Tibial nerve (tissue), 4 donors: Measurements from ENCODE around the gene SLC23A2. TPM values are rescaled to one million over a fixed set of nuclear protein-coding genes. Genes with fewer than 3 reads are reported as not detected.

Experiments
- DNase-seq, 2 donors: peaks; one replicate each; pipeline ENCODE4 v3.0.0-alpha.2; 2019; ENCODE audit warnings: low spot score in 2 of 2
- H3K27ac ChIP-seq, 4 donors: fragments of 200-600 bp; sonication (generic) in 3 of 4; one replicate each; pipeline ENCODE4 v1.5.1; 2017 to 2019; ENCODE audit warnings: mild to moderate bottlenecking in 1 of 4
- H3K27me3 ChIP-seq, 2 donors: fragments of 200-600 bp; sonication (generic) in 1 of 2; one replicate each; pipeline versions ENCODE4 v1.5.1 to v1.6.0; 2017 to 2019
- H3K36me3 ChIP-seq, 3 donors: fragments of 200-600 bp; sonication (generic); one replicate each; pipeline ENCODE4 v1.5.1; 2018 to 2019
- H3K4me1 ChIP-seq, 4 donors: fragments of 200-600 bp; sonication (generic) in 3 of 4; one replicate each; pipeline ENCODE4 v1.5.1; 2017 to 2019
- H3K4me3 ChIP-seq, 4 donors: fragments of 200-600 bp; sonication (generic) in 3 of 4; one replicate each; pipeline ENCODE4 v1.5.1; 2017 to 2019; ENCODE audit warnings: mild to moderate bottlenecking in 1 of 4, moderate library complexity in 1 of 4
- H3K9me3 ChIP-seq, 4 donors: fragments of 200-600 bp; sonication (generic) in 3 of 4; one replicate each; pipeline ENCODE4 v1.5.1; 2017 to 2019
- EP300 ChIP-seq, 2 donors: sonication (generic); formaldehyde crosslinking; IDR thresholded peaks; one replicate each; pipeline ENCODE4 v1.6.1; 2017; ENCODE audit warnings: antibody characterized with exemption in 2 of 2, mild to moderate bottlenecking in 1 of 2
- POLR2A ChIP-seq, 2 donors: fragments of 450-650 bp; IDR thresholded peaks; one replicate each; pipeline ENCODE4 v1.6.1; 2017; ENCODE audit warnings: antibody characterized with exemption in 2 of 2, mild to moderate bottlenecking in 2 of 2, moderate library complexity in 2 of 2
- WGBS, 2 donors: methylation state at CpG; one replicate each; pipeline ENCODE4 v1.1.5; 2018; 5-methylcytosine and 5-hydroxymethylcytosine counted together
- total RNA-seq, 4 donors: library from RNA; depleted of rRNA; stranded (reverse); fragments of >200 nt; gene quantifications; one replicate each; pipeline ENCODE4 v1.1.0, GENCODE V29; 2016
- TF ChIP-seq, protein P1 (sequence below), 5 experiments: fragments of 200-600 bp in 3 of 5; fragments of 450-650 bp in 2 of 5; sonication (generic) in 3 of 5; IDR thresholded peaks; one replicate each; pipeline ENCODE4 v1.5.1; 2016 to 2019; ENCODE audit warnings: antibody characterized with exemption in 5 of 5, mild to moderate bottlenecking in 3 of 5, moderate library complexity in 2 of 5

Gene SLC23A2
- total RNA-seq, 4 donors from 2014 or later, result 30.6 to 48.5 (median 40.6) TPM

DNA sequence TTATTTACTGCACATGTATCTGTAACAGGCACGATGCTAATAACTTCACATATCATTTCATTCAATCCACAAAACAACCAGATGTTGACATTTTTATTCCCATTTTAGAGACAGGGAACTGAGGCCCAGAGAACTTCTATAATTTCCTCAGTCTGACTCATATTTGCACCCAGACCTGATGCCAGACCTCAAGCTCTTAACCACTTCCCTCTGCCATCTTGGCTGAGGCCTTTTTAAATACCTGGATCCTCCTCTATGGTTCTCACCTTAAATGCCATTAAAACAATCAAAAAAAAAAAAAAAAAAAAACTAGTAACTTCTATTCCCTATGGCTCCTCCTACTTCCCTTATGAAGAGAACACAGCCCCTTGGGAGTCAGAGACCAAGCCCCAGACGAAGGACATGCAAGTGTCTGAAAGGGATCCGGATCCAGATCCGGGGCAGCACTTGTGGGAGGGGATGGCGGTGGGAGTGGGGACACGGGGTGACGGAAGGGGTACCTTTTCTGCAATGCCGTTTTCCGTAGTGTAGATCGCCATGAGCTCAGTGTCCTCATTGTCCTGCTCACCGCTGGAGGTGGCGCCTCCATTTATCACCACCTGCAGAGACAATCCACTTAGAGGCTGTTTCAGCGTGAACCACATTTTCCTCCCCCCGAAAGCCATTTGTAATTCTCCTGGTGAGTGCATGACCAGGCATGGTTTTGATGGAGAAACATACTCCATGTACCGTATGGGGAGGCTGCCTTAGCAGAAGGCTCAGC, 88.7 kb downstream of the SLC23A2 start:
- Histone ChIP-seq H3K36me3 (peaks cover 0 to 32% (median 0%) of the 10 kb centered on the region in 3 donors), H3K4me1 (peaks cover 0 to 24% (median 4%) of the 10 kb centered on the region in 4 donors), H3K27me3 (no peaks in the 10 kb centered on the region), H3K4me3 (no peak overlapping the region), H3K27ac (no peak overlapping the region), H3K9me3 (no peaks in the 10 kb centered on the region)
- no peak for DNase-seq
- WGBS, 2 donors, result 93 to 95% methylated on average over 15 of the region's 15 CpGs
- TF ChIP-seq, protein P1, sequence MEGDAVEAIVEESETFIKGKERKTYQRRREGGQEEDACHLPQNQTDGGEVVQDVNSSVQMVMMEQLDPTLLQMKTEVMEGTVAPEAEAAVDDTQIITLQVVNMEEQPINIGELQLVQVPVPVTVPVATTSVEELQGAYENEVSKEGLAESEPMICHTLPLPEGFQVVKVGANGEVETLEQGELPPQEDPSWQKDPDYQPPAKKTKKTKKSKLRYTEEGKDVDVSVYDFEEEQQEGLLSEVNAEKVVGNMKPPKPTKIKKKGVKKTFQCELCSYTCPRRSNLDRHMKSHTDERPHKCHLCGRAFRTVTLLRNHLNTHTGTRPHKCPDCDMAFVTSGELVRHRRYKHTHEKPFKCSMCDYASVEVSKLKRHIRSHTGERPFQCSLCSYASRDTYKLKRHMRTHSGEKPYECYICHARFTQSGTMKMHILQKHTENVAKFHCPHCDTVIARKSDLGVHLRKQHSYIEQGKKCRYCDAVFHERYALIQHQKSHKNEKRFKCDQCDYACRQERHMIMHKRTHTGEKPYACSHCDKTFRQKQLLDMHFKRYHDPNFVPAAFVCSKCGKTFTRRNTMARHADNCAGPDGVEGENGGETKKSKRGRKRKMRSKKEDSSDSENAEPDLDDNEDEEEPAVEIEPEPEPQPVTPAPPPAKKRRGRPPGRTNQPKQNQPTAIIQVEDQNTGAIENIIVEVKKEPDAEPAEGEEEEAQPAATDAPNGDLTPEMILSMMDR (IDR thresholded peaks at IDR 0.05), result no peak
- TF ChIP-seq EP300 (IDR thresholded peaks at IDR 0.05) (no peak), POLR2A (IDR thresholded peaks at IDR 0.05) (no peak)

DNA sequence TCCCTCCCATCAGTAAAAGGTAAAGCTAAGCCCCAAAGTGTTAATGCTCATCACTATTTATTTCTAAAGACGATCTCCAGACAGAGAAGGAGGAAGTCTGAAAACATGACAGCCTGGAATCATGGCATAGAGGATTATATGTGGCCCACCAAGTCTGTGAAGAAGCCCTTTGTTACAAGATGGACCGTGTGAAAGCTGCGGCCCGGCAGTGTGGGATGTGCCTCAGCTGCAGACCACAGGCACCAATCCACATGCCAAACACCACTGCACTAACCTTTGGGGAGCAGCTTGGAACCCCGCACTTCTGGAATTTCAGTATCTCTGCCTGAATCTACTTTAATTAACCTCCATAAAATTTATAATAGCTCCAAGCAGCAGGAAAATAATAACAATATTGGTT, 90.4 kb downstream of the SLC23A2 start:
- 53 to 54% methylated on average over 5 of the region's 5 CpGs for WGBS, 2 donors
- TF ChIP-seq POLR2A (IDR thresholded peaks at IDR 0.05) (no peak), EP300 (IDR thresholded peaks at IDR 0.05) (no peak)
- TF ChIP-seq, protein P1 (IDR thresholded peaks at IDR 0.05), result no peak
- Histone ChIP-seq H3K4me1 (peaks cover 0 to 8% (median 0%) of the 10 kb centered on the region in 4 donors), H3K9me3 (no peaks in the 10 kb centered on the region), H3K4me3 (no peak overlapping the region), H3K27ac (no peak overlapping the region), H3K27me3 (no peaks in the 10 kb centered on the region), H3K36me3 (peaks cover 0 to 32% (median 0%) of the 10 kb centered on the region in 3 donors)
- no peak for DNase-seq

DNA sequence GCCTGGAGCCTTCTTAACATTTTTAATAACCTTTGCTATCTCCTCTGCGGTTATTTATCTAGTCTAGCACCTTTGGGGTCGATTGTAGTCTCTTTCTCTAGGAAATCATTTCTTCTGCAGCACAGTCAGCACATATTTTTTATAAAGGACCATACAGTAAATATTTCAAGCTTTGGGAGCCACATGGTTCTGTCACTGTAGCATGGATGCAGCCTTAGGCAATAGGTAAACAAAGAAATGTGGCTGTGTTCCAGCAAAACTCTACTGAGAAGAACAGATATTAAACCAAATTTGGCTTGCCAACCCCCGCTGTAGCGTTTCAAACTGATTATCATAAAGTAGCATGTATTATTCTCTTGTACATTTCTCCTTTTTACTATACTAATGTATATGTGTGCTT, 95.7 kb downstream of the SLC23A2 start:
- H3K4me1 ChIP-seq, result peaks cover 0 to 7% (median 0%) of the 10 kb centered on the region in 4 donors
- no peak for TF ChIP-seq EP300 (IDR thresholded peaks at IDR 0.05)
- TF ChIP-seq POLR2A (IDR thresholded peaks at IDR 0.05), result no peak
- TF ChIP-seq, protein P1 (IDR thresholded peaks at IDR 0.05), result no peak
- H3K27me3 ChIP-seq, result no peaks in the 10 kb centered on the region
- H3K9me3 ChIP-seq, result no peaks in the 10 kb centered on the region
- no peak overlapping the region for H3K4me3 ChIP-seq
- peaks cover 0 to 15% (median 0%) of the 10 kb centered on the region in 3 donors for H3K36me3 ChIP-seq
- DNase-seq, result no peak
- 56 to 61% methylated on average over 4 of the region's 4 CpGs for WGBS, 2 donors
- H3K27ac ChIP-seq, result no peak overlapping the region

DNA sequence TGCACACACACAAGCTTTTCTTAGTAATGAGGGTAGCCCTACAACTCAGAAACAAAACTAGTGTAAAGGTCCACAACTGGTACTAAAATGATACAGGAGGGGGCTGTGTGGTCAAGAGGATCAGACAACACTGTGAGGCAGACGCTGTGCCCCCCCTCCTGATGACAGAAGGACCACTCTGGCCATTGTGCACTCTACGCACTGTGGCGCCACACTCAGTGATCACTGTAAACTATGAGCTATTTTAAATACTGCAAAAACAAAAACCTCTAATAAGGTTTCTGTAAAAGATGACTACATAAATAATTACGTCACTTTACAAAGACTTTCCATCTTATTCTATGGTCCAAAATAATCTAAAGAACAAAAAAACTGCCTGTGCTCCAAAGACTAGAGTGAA, 96.1 kb downstream of the SLC23A2 start:
- H3K36me3 ChIP-seq, result peaks cover 0 to 15% (median 0%) of the 10 kb centered on the region in 3 donors
- peaks cover 0 to 11% (median 0%) of the 10 kb centered on the region in 4 donors for H3K4me1 ChIP-seq
- DNase-seq, result no peak
- no peak overlapping the region for H3K27ac ChIP-seq
- no peaks in the 10 kb centered on the region for H3K9me3 ChIP-seq
- 65 to 78% methylated on average over 4 of the region's 4 CpGs for WGBS, 2 donors
- H3K27me3 ChIP-seq, result no peaks in the 10 kb centered on the region
- TF ChIP-seq POLR2A (IDR thresholded peaks at IDR 0.05) (no peak), EP300 (IDR thresholded peaks at IDR 0.05) (no peak)
- TF ChIP-seq, protein P1 (IDR thresholded peaks at IDR 0.05), result no peak
- no peak overlapping the region for H3K4me3 ChIP-seq

DNA sequence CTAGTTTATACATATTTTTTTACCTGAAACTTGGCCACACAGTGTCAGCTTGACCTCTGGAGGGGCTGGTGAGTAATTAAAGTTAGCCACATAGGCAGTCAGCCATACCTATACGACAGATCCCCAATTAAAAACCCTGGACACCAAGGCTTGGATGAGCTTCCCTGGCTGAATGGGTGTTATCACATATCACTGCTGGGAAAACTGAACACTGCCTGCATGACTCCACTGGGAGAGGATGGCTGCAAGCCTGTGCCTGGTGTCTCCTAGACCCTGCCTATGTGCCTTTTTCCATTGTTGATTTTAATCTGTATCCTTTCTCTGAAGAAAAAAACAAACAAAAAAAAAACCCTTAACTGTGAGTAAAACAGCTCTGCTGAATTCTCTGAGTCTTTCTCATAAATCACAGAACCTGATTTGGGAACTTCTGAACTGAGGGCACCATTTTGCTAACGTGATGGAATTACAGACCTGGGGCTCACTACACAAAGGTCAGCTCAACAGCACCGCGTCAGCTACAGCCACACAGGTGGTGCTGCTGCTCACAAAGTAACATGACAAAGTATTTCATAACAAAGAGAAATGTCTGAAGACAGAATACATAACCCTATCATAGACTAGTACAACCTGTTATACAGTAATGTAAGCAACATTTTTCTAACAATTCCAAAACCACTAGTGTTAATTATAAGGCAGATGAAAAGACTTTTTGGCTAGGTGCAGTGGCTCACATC, 97.0 kb downstream of the SLC23A2 start:
- H3K27me3 ChIP-seq, result no peaks in the 10 kb centered on the region
- peaks cover 0 to 20% (median 0%) of the 10 kb centered on the region in 4 donors for H3K4me1 ChIP-seq
- DNase-seq, result no peak
- peaks cover 0 to 16% (median 0%) of the 10 kb centered on the region in 3 donors for H3K36me3 ChIP-seq
- WGBS, 2 donors, result 91 to 92% methylated on average over 4 of the region's 4 CpGs
- no peak overlapping the region for H3K4me3 ChIP-seq
- TF ChIP-seq EP300 (IDR thresholded peaks at IDR 0.05) (no peak), POLR2A (IDR thresholded peaks at IDR 0.05) (no peak)
- TF ChIP-seq, protein P1 (IDR thresholded peaks at IDR 0.05), result no peak
- no peaks in the 10 kb centered on the region for H3K9me3 ChIP-seq
- no peak overlapping the region for H3K27ac ChIP-seq
